GM10248 (cell line): ENCODE measurements around the gene GPATCH8.
A peak's percentile ranks its signal among the peaks of the same experiment; 100 is the strongest.

Experiments used
- CTCF ChIA-PET: fragments of 300-600 bp; sonication (Branson Sonifier 250); formaldehyde crosslinking; extraction: SDS; loops from one replicate; lab custom pipeline; 2021; ENCODE audit warnings: antibody characterized with exemption; lab: Yijun Ruan, JAX
- POLR2A ChIA-PET: fragments of 350-650 bp; sonication (Branson Sonifier 250); formaldehyde crosslinking; extraction: SDS; loops from one replicate; lab custom pipeline; 2020; ENCODE audit warnings: antibody characterized with exemption; lab: Yijun Ruan, JAX
- DNase-seq: peaks from one replicate; pipeline ENCODE4 v3.0.0; 2012; ENCODE audit errors: extremely low spot score
- CTCF ChIP-seq: IDR thresholded peaks from 2 replicates; pipeline ENCODE4 v1.5.1; 2012; ENCODE audit warnings: mild to moderate bottlenecking, low read depth; ENCODE audit errors: extremely low read depth, missing control alignments, control extremely low read depth

Gene GPATCH8

GRCh38 chr17:44350733-44351226, 152.4 kb downstream of the GPATCH8 start:
- ChIA-PET CTCF (interaction anchor here (0.8 to 18.4 kb wide), 21 partner anchors 9 to 229 kb away, joined by 3 to 250 read pairs (median 4); partner anchors contain the start of genes FAM171A2, TMUB2 and UBTF), POLR2A (interaction anchor here (0.6 kb wide), 1 partner anchor 131 kb away, joined by 4 read pairs; the partner anchor contains the start of gene UBTF)
- peak; percentile 87 for TF ChIP-seq CTCF
- peak; percentile 84 for DNase-seq

- no peak for TF ChIP-seq CTCF
- ChIA-PET CTCF (interaction anchor here (0.8 to 18.4 kb wide), 11 partner anchors 13 to 228 kb away, joined by 3 to 250 read pairs (median 5); partner anchors contain the start of genes FAM171A2 and TMUB2), POLR2A (no interaction called here)
- DNase-seq: no peak
Observed at GRCh38 chr17:44349553-44350070, 153.6 kb downstream of the GPATCH8 start.

GRCh38 chr17:44348988-44349364, 154.2 kb downstream of the GPATCH8 start:
- ChIA-PET CTCF (interaction anchor here (1.4 to 18.4 kb wide), 7 partner anchors 14 to 174 kb away, joined by 3 to 250 read pairs (median 6); partner anchors contain the start of gene FAM171A2), POLR2A (no interaction called here)
- DNase-seq: no peak
- TF ChIP-seq CTCF: no peak

DNA sequence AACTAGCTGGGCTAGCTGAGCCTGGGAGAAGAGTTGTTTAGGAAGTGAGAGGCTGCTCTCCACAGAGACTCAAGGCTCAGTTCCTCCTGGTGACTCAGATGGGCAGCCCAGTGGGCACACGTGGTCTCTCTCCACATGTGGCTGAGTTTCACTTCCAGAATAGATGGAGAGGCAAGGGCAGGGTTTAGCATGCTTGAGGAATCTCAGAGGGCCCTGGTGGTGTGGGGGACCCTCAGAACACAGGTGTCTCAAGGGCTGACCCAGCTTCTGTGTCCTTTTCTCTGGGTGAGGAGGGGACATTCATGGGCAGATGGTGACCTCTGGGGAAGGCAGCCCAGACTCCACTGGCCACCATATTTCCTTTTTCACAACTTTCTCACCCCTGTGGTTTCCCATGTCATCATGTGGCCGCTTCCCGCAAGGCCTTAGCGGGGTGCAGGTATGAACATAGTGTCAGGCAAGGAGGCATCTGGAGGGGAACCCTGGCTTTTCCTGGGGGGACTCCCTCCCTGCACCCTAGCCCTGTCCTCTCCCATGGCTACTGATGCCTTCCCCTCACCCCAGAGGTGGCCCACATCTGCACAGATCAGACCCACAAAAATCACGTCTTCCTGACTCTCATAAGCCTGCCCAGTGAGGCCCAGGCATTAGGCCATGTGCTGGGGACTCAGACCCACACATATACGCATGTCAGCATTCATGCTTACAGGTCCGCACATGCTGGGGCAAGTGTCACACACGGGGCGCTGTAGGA, 154.8 kb downstream of the GPATCH8 start:
- ChIA-PET POLR2A (interaction anchor here (0.6 to 0.8 kb wide), 2 partner anchors 22 to 154 kb away, joined by 3 to 6 read pairs; no protein-coding TSS in a partner anchor), CTCF (interaction anchor here (1.0 to 18.4 kb wide), 12 partner anchors 8 to 175 kb away, joined by 3 to 250 read pairs (median 6); partner anchors contain the start of gene FAM171A2)
- no peak for TF ChIP-seq CTCF
- DNase-seq: peak; percentile 81
